Measurements from ENCODE around the gene GRIK1. TPM values are rescaled to one million over a fixed set of nuclear protein-coding genes. Genes with fewer than 3 reads are reported as not detected.

GRIK1 gene
- total RNA-seq, 1 experiment from 2014 or later = not detected

DNA sequence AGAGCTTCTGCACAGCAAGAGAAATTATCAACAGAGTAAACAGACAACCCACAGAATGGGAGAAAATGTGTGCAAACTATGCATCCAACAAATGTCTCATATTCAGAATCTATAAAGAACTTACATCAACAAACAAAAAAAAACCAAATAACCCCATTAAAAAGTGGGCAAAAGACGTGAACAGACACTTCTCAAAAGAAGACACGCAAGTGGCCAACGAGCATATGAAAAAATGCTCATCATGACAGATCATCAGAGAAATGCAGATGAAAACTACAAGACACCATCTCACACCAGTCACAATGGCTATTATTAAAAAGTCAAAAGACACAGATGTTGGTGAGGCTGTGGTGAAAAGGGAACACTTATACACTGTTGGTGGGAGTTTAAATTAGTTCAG, 257.0 kb downstream of the GRIK1 start:
- CTCF ChIA-PET = no interaction called here

DNA sequence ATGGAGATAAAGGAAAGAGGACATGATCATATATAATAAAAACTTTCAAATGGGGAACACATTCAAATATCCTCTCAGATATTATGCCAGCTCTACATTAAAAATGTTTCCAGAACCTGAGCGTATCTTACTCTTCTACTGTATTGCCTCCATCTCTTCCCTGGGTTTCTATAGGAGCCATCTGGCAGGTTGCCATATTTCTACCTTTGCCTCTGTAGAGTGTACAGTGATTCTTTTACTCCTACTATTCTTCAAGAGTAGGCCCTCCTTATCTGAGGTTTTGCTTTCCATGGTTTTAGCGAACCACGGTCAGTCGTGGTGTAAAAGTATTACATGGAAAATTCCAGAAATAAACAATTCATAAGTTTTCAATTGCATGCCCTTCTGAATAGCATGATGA, 259.5 kb downstream of the GRIK1 start:
- Histone ChIP-seq H3K9me3 (no peaks in the 10 kb centered on the region), H3K27me3 (replicated peaks; ENCODE audit: control insufficient read depth, insufficient read depth, low read length) (no peaks in the 10 kb centered on the region; the same call in none of the 2 replicates), H3K36me3 (ENCODE audit: control insufficient read depth, insufficient read depth, low read length) (no peaks in the 10 kb centered on the region), H3K4me1 (no peaks in the 10 kb centered on the region), H3K4me3 (ENCODE audit: low read depth, low read length) (no peak overlapping the region)
- Mint-ChIP-seq H3K36me3 (ENCODE audit: insufficient read depth, unreplicated experiment) (no peaks in the 10 kb centered on the region), H3K4me1 (ENCODE audit: low read depth, unreplicated experiment) (no peaks in the 10 kb centered on the region), H3K4me3 (ENCODE audit: unreplicated experiment) (no peak overlapping the region), H3K27me3 (ENCODE audit: insufficient read depth, unreplicated experiment) (peaks cover 22% of the 10 kb centered on the region), H3K9me3 (ENCODE audit: unreplicated experiment) (peaks cover 20% of the 10 kb centered on the region), H3K27ac (ENCODE audit: unreplicated experiment) (no peak overlapping the region)
- TF ChIP-seq, protein P1, sequence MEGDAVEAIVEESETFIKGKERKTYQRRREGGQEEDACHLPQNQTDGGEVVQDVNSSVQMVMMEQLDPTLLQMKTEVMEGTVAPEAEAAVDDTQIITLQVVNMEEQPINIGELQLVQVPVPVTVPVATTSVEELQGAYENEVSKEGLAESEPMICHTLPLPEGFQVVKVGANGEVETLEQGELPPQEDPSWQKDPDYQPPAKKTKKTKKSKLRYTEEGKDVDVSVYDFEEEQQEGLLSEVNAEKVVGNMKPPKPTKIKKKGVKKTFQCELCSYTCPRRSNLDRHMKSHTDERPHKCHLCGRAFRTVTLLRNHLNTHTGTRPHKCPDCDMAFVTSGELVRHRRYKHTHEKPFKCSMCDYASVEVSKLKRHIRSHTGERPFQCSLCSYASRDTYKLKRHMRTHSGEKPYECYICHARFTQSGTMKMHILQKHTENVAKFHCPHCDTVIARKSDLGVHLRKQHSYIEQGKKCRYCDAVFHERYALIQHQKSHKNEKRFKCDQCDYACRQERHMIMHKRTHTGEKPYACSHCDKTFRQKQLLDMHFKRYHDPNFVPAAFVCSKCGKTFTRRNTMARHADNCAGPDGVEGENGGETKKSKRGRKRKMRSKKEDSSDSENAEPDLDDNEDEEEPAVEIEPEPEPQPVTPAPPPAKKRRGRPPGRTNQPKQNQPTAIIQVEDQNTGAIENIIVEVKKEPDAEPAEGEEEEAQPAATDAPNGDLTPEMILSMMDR (IDR thresholded peaks at IDR 0.05; ENCODE audit: insufficient read depth in 1 of 2, low read depth in 1 of 2, low read length in 1 of 2, severe bottlenecking in 1 of 2, unreplicated experiment in 1 of 2) = no peak
- POLR2A ChIA-PET = no interaction called here
- CTCF ChIA-PET = no interaction called here
- intact Hi-C loops (cut with micrococcal nuclease; ENCODE audit: unreplicated experiment) = no loop called here
- DNase-seq = no peak
- BruUV-seq (replicated peaks) = no TSS peak

More for the DNA sequence above, 257.0 kb downstream of the GRIK1 start:
- Mint-ChIP-seq H3K36me3 (ENCODE audit: insufficient read depth, unreplicated experiment) (no peaks in the 10 kb centered on the region), H3K27me3 (ENCODE audit: insufficient read depth, unreplicated experiment) (peaks cover 16% of the 10 kb centered on the region), H3K4me3 (ENCODE audit: unreplicated experiment) (no peak overlapping the region), H3K9me3 (ENCODE audit: unreplicated experiment) (peaks cover 20% of the 10 kb centered on the region), H3K27ac (ENCODE audit: unreplicated experiment) (no peak overlapping the region), H3K4me1 (ENCODE audit: low read depth, unreplicated experiment) (no peaks in the 10 kb centered on the region)
- intact Hi-C loops (cut with micrococcal nuclease; ENCODE audit: unreplicated experiment) = no loop called here
- H3K36me3 ChIP-seq (ENCODE audit: control insufficient read depth, insufficient read depth, low read length) = no peaks in the 10 kb centered on the region
- H3K27me3 ChIP-seq (replicated peaks; ENCODE audit: control insufficient read depth, insufficient read depth, low read length) = no peaks in the 10 kb centered on the region; the same call in 1 of the 2 replicates
- POLR2A ChIA-PET = no interaction called here
- TF ChIP-seq, protein P1 (IDR thresholded peaks at IDR 0.05; ENCODE audit: insufficient read depth in 1 of 2, low read depth in 1 of 2, low read length in 1 of 2, severe bottlenecking in 1 of 2, unreplicated experiment in 1 of 2) = no peak
- DNase-seq = no peak
- no peak overlapping the region for H3K4me3 ChIP-seq (ENCODE audit: low read depth, low read length)
- BruUV-seq (replicated peaks) = no TSS peak
- H3K9me3 ChIP-seq = no peaks in the 10 kb centered on the region
- no peaks in the 10 kb centered on the region for H3K4me1 ChIP-seq

DNA sequence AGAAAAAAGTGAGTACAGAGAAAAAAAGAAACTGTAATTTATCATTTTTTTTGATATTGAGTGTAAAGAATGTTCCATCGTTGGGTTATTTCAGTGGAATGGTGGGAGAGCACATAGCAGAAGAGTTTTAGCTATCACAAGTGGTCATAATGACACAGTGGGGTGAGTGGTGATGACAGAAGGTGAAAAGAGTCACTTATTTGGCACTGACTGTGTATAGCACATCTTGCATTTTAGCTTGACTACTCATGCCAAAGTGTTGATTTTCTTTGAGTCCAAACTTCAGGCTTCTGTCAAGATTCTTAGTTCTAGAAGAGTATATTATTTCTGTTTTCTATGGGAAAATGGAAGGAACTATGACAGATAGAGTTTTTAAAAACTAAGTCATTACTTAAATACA, 261.2 kb downstream of the GRIK1 start:
- BruUV-seq (replicated peaks) = no TSS peak
- no peaks in the 10 kb centered on the region for H3K36me3 ChIP-seq (ENCODE audit: control insufficient read depth, insufficient read depth, low read length)
- H3K4me1 Mint-ChIP-seq (ENCODE audit: low read depth, unreplicated experiment) = no peaks in the 10 kb centered on the region
- ChIA-PET POLR2A (no interaction called here), CTCF (no interaction called here)
- no peak overlapping the region for H3K27ac Mint-ChIP-seq (ENCODE audit: unreplicated experiment)
- TF ChIP-seq, protein P1 (IDR thresholded peaks at IDR 0.05; ENCODE audit: insufficient read depth in 1 of 2, low read depth in 1 of 2, low read length in 1 of 2, severe bottlenecking in 1 of 2, unreplicated experiment in 1 of 2) = no peak
- H3K27me3 Mint-ChIP-seq (ENCODE audit: insufficient read depth, unreplicated experiment) = peaks cover 27% of the 10 kb centered on the region
- H3K4me3 ChIP-seq (ENCODE audit: low read depth, low read length) = no peak overlapping the region
- no peaks in the 10 kb centered on the region for H3K9me3 ChIP-seq
- H3K4me1 ChIP-seq = no peaks in the 10 kb centered on the region
- H3K36me3 Mint-ChIP-seq (ENCODE audit: insufficient read depth, unreplicated experiment) = no peaks in the 10 kb centered on the region
- H3K9me3 Mint-ChIP-seq (ENCODE audit: unreplicated experiment) = peaks cover 4% of the 10 kb centered on the region
- intact Hi-C loops (cut with micrococcal nuclease; ENCODE audit: unreplicated experiment) = loop anchor here (1.0 kb wide), 1 partner anchor 46 kb away; no protein-coding TSS in a partner anchor
- no peaks in the 10 kb centered on the region; the same call in none of the 2 replicates for H3K27me3 ChIP-seq (replicated peaks; ENCODE audit: control insufficient read depth, insufficient read depth, low read length)
- H3K4me3 Mint-ChIP-seq (ENCODE audit: unreplicated experiment) = no peak overlapping the region
- no peak for DNase-seq

Data from Caco-2 (cell line).